ENCODE results near the gene RNF167.

RNF167 gene

DNA sequence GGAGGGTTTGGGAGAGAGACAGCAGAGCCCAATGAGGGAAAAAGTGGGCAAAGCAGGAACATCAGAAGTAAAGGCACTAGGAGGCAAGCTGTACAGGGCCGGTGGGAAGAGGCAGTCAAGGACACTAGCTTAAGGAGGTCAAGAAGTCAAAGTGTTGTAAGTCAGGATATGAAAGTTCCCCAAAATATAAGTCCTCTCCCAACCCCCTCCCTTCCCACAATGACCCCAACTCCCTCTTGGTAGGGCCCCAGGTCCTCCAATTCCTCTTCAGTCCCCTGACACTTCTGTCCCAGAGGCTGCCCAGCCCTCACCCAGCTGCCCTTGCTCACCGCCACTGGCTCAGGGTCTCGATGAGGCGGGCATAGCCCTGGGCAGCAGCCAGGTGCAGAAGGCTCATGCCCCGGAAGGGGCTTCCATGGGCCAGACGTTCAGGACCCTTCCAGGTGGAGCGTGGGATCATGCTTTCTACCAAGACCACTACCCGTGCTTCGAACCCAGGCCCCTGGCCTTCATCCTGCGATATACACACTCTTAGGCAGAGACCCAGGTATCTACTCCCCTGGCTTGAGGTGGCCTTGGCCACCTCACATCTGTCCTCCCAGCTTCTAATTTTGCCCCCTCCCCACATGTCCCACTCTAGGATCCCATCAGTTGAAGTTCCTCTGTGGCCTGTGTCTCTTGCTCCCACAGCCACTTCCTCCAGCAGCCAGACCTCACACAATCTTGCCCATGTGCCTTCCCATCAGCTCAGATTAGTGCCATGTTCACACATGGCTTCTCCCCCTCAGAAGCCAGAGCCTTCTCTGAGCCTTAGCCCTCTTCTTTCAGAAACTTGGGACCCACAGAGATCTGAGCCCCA lies 33.4 kb downstream of the RNF167 start:
- TF ChIP-seq, protein P1, sequence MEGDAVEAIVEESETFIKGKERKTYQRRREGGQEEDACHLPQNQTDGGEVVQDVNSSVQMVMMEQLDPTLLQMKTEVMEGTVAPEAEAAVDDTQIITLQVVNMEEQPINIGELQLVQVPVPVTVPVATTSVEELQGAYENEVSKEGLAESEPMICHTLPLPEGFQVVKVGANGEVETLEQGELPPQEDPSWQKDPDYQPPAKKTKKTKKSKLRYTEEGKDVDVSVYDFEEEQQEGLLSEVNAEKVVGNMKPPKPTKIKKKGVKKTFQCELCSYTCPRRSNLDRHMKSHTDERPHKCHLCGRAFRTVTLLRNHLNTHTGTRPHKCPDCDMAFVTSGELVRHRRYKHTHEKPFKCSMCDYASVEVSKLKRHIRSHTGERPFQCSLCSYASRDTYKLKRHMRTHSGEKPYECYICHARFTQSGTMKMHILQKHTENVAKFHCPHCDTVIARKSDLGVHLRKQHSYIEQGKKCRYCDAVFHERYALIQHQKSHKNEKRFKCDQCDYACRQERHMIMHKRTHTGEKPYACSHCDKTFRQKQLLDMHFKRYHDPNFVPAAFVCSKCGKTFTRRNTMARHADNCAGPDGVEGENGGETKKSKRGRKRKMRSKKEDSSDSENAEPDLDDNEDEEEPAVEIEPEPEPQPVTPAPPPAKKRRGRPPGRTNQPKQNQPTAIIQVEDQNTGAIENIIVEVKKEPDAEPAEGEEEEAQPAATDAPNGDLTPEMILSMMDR (IDR thresholded peaks at IDR 0.05), result no peak

GRCh38 chr17:4974115-4974670 lies 34.1 kb downstream of the RNF167 start:
- TF ChIP-seq, protein P1 (IDR thresholded peaks at IDR 0.05), result no peak

DNA sequence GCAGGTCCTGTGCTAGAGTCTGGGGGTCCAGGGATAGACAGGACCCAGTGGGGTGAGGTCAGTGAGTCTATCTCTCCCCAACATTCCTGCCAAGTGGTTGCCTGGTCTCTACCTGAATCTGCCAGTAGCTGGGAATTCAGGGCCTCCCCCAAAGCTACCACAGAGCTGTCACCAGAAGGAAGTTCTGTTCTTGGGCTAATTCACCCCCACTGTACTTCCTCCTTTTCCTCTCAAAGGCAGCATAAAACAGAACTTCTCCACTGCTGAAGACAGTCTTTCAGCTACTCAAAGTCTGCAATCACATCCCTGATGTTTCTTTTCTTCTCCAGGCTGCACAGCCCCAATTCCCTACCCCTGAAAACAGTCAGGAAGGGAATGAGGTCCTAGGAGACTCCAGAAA lies 38.7 kb downstream of the RNF167 start:
- TF ChIP-seq, protein P1 (IDR thresholded peaks at IDR 0.05), result no peak

- TF ChIP-seq, protein P1 (IDR thresholded peaks at IDR 0.05), result peak; percentile 68
These were observed 40.7 kb downstream of the RNF167 start for GRCh38 chr17:4980644-4981216.

- TF ChIP-seq, protein P1 (IDR thresholded peaks at IDR 0.05), result no peak
These were observed 42.2 kb downstream of the RNF167 start for GRCh38 chr17:4982305-4982704.

DNA sequence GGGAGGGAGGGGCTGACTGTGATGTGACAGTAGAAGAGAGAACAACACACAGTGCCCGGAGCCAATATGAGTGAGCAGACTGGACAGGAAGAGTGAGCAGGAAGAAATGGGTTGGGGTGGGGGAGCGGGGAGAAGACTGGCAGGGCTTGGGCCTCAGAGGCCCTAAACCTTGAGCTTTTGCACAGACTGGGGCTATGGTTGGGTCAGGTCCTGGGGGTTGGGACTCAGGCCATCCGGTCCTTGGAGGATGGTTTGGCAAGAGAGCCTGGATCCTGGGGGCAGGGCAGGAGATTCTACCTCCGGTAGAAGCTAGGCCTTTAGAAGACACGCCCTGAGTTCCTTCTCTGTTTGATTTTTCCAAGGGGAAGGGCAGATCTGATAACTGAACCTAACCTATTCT lies 46.3 kb downstream of the RNF167 start:
- TF ChIP-seq, protein P1 (IDR thresholded peaks at IDR 0.05), result no peak

GRCh38 chr17:4986951-4987766 lies 47.1 kb downstream of the RNF167 start, which contains the start of gene CAMTA2:
Gene CAMTA2 (minus strand): TSS chr17:4987675. CDS start chr17:4986222, 1,453 bp downstream.
- TF ChIP-seq, protein P1 (IDR thresholded peaks at IDR 0.05), result peak; percentile 77

Measured in LNCAP (cell line).